ENCODE data around the gene FREM2.

DNA sequence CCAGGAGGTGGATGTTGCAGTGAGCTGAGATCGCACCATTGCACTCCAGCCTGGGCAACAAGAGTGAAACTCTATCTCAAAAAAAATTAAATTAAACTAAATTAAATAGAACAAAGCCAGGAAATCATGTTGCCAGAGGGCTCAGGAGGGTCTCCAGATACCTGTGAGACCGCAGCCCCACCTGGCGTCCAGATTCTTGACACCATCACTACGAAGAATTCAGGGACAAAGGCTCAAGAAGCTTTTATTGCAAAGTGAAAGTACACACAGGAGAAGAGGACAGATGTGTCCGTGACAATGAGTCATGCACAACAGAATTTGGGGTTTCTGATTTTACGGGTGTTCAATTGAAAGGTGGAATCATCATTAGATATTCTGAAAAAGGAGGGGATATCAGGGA lies 227.2 kb downstream of the FREM2 start:
- TF ChIP-seq CTCF (IDR thresholded peaks at IDR 0.05) (no peak), POLR2A (IDR thresholded peaks at IDR 0.05) (no peak)

All from esophagus squamous epithelium (tissue), 4 donors.